PC-3 (cell line): ENCODE data around the gene APOBEC3A.

ENCODE experiments used
- EZH2 ChIP-seq: fragments of 300-600 bp; sonication (generic); IDR thresholded peaks from one replicate; pipeline ENCODE4 v1.6.1; 2017; ENCODE audit warnings: antibody characterized with exemption, mild to moderate bottlenecking, low read length; ENCODE audit not compliant: unreplicated experiment
- EZH2phosphoT487 ChIP-seq: fragments of 300-600 bp; sonication (generic); IDR thresholded peaks from 2 replicates; pipeline ENCODE4 v1.6.1; 2018; ENCODE audit warnings: mild to moderate bottlenecking, antibody characterized with exemption, low read length, borderline replicate concordance
- TF ChIP-seq, protein P1 (sequence below): fragments of 300-600 bp; sonication (generic); conservative IDR thresholded peaks from 2 replicates; pipeline ENCODE4 v1.5.1; 2017; ENCODE audit warnings: antibody characterized with exemption, low read depth, mild to moderate bottlenecking, low read length

- TF ChIP-seq, protein P1, sequence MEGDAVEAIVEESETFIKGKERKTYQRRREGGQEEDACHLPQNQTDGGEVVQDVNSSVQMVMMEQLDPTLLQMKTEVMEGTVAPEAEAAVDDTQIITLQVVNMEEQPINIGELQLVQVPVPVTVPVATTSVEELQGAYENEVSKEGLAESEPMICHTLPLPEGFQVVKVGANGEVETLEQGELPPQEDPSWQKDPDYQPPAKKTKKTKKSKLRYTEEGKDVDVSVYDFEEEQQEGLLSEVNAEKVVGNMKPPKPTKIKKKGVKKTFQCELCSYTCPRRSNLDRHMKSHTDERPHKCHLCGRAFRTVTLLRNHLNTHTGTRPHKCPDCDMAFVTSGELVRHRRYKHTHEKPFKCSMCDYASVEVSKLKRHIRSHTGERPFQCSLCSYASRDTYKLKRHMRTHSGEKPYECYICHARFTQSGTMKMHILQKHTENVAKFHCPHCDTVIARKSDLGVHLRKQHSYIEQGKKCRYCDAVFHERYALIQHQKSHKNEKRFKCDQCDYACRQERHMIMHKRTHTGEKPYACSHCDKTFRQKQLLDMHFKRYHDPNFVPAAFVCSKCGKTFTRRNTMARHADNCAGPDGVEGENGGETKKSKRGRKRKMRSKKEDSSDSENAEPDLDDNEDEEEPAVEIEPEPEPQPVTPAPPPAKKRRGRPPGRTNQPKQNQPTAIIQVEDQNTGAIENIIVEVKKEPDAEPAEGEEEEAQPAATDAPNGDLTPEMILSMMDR, result no peak
- TF ChIP-seq EZH2, result no peak
- TF ChIP-seq EZH2phosphoT487, result no peak
These were observed 10.3 kb downstream of the APOBEC3A start for GRCh38 chr22:38967451-38968450.
